Stomach (tissue), 4 donors: Measurements from ENCODE around the gene STRN4.

ENCODE experiments used
- CTCF ChIP-seq, 7 experiments: fragments of 450-650 bp in 4 of 7; fragments of 200-600 bp in 3 of 7; sonication (generic) in 3 of 7; IDR thresholded peaks; one replicate each; pipeline ENCODE4 v1.5.1; 2016 to 2019; ENCODE audit warnings: antibody characterized with exemption in 7 of 7, control low read depth in 2 of 7, mild to moderate bottlenecking in 1 of 7
- EP300 ChIP-seq: sonication (generic); formaldehyde crosslinking; IDR thresholded peaks from one replicate; pipeline ENCODE4 v1.6.1; 2017; ENCODE audit warnings: antibody characterized with exemption
- POLR2AphosphoS5 ChIP-seq, 3 donors: sonication (generic); formaldehyde crosslinking; IDR thresholded peaks; one replicate each; pipeline ENCODE4 v1.6.1; 2016; ENCODE audit warnings: antibody characterized with exemption in 3 of 3

GRCh38 chr19:46739290-46739771, 6.9 kb downstream of the STRN4 start:
- TF ChIP-seq CTCF (IDR thresholded peaks at IDR 0.05) = no peak
- TF ChIP-seq EP300 = no peak
- TF ChIP-seq POLR2AphosphoS5 (IDR thresholded peaks at IDR 0.05) = no peak
